Stimulated activated effector memory CD8-positive, alpha-beta T cell treated with anti-CD3 and anti-CD28 coated beads, Interleukin-12 subunit alpha, Interleukin-12 subunit beta, amount 100 ng/mL, for 72 hours (primary cell): Measurements from ENCODE around the gene LRIG1.

Experiments used
- ATAC-seq: fragments of 150-1000 bp; cut with Tn5 transposase; 2 replicates; pipeline ENCODE4 v1.10.0; 2021
- DNase-seq, 2 donors: peaks; one replicate each; pipeline ENCODE4 v3.0.0; 2021 to 2022; ENCODE audit warnings: low spot score in 2 of 2
- H3K27ac Mint-ChIP-seq: one replicate; pipeline ENCODE4 v1.8.0; 2022; ENCODE audit warnings: mild to moderate bottlenecking, mixed read lengths
- H3K36me3 Mint-ChIP-seq: one replicate; pipeline ENCODE4 v1.8.0; 2022; ENCODE audit warnings: mild to moderate bottlenecking, mixed read lengths
- H3K4me1 Mint-ChIP-seq: one replicate; pipeline ENCODE4 v1.8.0; 2022; ENCODE audit warnings: mixed read lengths
- H3K4me3 Mint-ChIP-seq: one replicate; pipeline ENCODE4 v1.8.0; 2022; ENCODE audit warnings: mild to moderate bottlenecking, mixed read lengths
- H3K9me3 Mint-ChIP-seq: one replicate; pipeline ENCODE4 v1.8.0; 2022; ENCODE audit warnings: mixed read lengths

LRIG1 gene

DNA sequence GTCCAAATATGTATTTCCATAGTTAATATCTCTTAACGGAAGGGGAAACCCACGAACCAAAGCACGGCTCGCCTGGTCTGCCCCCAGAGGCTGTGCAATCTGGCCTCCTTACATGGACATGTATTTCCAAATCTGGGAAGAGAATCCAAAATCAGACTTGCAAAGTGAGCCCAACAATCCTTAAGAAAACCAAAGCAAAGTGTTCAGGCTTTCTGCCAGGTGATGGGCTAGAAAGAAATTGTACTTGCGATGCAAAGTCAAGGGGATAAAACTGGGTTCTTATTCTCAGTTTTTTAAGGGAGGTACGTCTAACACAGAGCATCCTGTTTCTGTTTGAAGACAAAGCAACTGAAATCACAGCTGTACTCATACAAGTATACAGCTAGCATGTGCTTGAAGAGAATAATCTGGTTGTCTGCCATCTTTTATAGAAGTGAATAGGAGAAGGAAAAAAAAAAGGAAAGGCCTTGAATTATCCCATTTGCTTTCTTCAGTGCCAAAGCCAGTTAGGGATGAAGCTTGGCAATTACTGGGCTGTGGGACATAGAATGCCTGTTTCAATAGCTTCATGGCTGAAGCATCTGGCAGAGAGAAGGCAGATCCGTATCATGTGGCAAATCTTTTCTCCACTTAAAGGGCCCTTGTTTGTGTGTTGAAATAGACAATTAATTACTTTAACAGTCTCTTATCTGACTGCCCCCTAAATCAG lies 48.4 kb downstream of the LRIG1 start:
- Mint-ChIP-seq H3K27ac (no peak overlapping the region), H3K36me3 (peaks cover 42% of the 10 kb centered on the region), H3K9me3 (no peaks in the 10 kb centered on the region), H3K4me3 (no peak overlapping the region), H3K4me1 (peaks cover 15% of the 10 kb centered on the region)
- ATAC-seq (no peak), DNase-seq (no peak)

DNA sequence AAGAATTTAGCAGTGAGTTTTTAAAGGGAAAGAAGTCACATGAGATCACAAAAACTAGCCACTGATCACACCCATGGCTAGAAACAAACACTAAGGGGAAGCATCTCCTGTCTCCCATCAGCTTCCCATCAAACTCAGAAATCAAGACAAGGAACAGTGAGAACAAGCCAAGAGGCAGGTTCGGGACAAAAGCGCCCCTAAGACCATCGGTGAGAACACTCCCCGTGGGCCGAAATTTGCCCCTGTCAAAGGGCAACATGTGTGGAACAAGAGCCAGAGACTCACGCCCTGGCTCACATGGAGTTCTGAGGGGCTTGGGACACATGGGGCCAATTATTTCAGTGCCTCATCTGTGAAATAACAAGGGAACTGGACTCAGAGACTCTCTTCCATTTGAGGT lies 49.1 kb downstream of the LRIG1 start:
- H3K4me3 Mint-ChIP-seq, result no peak overlapping the region
- DNase-seq (no peak), ATAC-seq (no peak)
- H3K36me3 Mint-ChIP-seq, result peaks cover 37% of the 10 kb centered on the region
- no peaks in the 10 kb centered on the region for H3K9me3 Mint-ChIP-seq
- H3K27ac Mint-ChIP-seq, result no peak overlapping the region
- H3K4me1 Mint-ChIP-seq, result peaks cover 8% of the 10 kb centered on the region

DNA sequence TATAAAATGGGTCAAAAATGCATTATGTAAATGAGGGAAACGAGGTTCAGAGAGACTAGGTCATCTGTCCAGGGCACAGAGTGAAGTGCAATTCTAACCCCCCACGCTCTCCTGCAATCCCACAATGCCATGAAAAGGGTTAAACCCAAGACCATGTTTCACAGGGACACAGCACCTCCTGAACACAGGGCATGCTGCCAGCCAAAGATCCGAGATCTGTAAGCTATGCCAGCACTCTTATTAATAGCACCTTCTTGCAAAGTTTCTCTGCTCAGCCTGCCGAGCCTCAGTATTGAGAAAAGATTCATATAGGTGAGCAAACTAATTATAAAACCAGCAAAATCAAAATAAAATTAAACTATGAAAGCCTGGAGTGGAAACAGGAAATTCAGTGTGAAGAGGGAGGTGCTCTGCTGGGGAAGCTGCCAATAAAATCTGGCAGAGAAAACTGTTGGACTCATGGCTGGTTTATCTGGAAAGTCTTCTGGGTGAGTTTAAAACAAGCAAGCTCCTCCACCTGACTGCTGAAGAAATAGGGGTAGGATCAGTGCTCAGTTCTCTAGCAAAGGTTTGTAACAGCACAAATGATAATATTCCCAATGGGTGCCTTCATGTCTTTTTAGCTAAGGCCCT lies 50.3 kb downstream of the LRIG1 start:
- DNase-seq (no peak), ATAC-seq (no peak)
- Mint-ChIP-seq H3K4me1 (no peaks in the 10 kb centered on the region), H3K27ac (no peak overlapping the region), H3K4me3 (no peak overlapping the region), H3K9me3 (no peaks in the 10 kb centered on the region), H3K36me3 (peaks cover 31% of the 10 kb centered on the region)

DNA sequence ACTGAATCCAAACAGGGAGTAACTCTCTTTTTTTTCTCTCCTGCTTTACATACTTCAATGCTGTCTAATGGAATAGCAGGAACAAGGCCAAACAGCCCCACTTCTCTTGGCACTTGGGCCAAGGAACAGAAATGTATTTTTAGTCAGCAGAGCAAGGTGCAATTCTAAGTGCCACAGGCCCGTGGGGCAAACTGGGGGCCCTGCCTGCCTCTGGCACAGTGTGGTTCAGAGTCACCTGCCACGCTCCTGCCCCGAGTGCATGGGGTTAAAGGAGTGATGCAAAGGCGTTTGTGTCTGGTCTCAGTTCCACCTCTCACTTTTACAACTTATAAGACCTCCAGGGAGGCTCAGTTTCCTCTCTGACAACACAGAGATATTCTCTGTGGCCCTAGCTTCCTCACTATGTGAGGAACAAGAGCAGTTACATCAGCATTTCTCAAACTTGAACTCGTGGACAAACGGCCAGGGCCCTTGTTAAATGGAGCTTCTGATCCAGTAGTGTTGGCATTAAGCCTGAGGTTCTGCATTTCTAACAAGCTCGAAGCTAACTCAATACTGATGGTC lies 51.3 kb downstream of the LRIG1 start:
- Mint-ChIP-seq H3K27ac (no peak overlapping the region), H3K36me3 (peaks cover 31% of the 10 kb centered on the region), H3K4me3 (no peak overlapping the region), H3K9me3 (no peaks in the 10 kb centered on the region), H3K4me1 (no peaks in the 10 kb centered on the region)
- ATAC-seq (no peak), DNase-seq (no peak)

DNA sequence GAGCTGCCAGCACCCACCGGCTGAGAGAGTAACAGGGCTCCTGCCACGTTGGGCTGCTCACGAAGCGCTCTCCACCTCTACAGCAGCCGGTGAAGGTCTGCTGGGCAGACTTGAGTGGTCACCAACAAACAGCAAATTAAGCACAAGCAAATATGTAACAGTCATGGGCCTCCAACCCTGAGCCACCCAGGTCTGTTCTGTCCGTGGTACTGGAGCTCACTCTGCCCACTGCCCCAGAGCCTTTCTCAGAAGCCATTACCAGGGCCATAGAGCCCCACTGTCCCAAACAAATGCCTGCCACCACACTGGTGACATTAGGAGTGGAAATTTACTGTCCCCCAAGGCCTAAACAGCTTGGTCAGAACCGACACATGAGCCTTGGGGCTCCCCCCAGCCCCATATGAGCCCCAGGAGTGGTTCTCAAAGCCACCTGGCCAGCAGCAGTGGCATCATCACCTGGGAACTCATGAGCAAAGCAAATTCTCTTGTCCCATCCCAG lies 56.6 kb downstream of the LRIG1 start:
- H3K27ac Mint-ChIP-seq, result peak overlapping the region; percentile 76
- ATAC-seq (no peak), DNase-seq (no peak)
- no peaks in the 10 kb centered on the region for H3K9me3 Mint-ChIP-seq
- H3K4me1 Mint-ChIP-seq, result peaks cover 21% of the 10 kb centered on the region
- peaks cover 23% of the 10 kb centered on the region for H3K36me3 Mint-ChIP-seq
- no peak overlapping the region for H3K4me3 Mint-ChIP-seq

DNA sequence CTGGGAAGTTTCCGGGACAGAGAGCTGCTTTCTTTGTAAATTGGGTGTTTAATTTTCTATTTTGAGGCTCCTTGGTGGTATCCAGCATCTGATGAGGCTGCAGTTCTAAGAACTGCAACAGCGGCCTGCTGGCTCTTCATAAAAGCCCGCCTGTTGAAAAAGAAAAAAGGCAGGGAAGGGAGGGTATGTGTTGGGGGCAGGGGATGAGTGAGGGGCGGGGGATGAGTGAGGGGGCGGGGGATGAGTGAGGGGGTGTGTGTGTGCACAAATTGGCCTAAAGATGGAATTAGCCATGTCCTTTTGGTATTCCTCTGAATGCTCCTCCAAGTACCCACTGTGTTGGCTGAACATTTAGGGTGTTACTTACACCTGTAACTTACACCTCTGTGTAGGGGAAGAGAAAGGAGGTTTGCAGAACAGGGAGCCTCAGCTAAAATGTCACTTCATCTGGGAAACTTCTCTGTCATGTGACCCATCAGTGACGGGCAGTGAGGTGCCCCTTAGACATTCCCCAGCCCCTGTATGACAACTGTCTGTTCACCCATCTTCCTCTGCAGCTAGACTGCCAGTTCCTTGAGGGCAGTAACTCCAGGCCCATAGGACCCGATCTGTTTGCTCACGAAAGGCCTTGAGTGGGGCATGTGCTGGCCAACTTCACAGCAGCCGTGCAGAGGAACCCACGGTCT lies 57.6 kb downstream of the LRIG1 start:
- Mint-ChIP-seq H3K36me3 (peaks cover 15% of the 10 kb centered on the region), H3K9me3 (no peaks in the 10 kb centered on the region), H3K4me3 (no peak overlapping the region), H3K27ac (peak overlapping the region; percentile 76), H3K4me1 (peaks cover 21% of the 10 kb centered on the region)
- no peak for DNase-seq
- no peak for ATAC-seq

DNA sequence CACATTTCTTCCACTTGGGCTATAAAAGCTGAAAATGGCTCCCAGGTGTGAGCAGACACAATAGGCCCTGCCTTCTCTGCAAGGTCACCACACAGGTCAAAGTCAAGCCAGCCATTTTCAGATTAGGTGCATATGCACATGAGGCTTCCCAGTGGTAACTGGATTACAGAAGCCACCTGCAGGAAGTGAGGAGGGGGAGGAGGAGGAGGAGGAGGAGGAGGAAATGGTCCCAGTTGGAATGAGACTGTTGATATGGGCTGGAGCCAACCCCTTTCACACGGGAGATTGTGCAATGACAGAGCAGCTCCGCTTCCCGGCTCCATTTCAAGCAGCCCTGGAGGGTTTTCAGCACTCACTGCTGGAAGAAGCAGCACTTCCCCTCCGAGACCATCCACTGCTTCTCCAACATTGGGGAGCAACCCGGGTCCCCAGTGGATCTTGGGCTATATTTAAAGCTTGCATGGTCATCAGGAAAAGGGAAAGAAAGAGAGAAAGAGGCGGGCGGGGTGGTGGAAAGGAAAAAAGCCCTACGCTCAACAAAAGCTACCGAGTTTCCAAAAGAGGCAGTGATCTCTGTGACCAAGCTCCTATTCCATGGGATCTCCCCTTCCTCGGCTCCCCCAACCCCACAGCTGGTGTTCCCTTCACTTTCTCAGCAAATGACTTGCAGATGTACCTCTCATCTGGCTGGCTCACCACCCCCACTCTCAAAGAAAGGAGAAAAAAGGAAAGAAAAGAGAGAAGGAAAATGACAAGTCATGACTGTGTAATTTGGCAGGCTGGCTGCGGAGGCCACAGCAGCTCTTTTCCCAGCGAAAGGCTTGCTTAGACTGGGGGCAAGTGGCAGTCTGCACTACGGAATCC lies 58.3 kb downstream of the LRIG1 start:
- no peak for DNase-seq

DNA sequence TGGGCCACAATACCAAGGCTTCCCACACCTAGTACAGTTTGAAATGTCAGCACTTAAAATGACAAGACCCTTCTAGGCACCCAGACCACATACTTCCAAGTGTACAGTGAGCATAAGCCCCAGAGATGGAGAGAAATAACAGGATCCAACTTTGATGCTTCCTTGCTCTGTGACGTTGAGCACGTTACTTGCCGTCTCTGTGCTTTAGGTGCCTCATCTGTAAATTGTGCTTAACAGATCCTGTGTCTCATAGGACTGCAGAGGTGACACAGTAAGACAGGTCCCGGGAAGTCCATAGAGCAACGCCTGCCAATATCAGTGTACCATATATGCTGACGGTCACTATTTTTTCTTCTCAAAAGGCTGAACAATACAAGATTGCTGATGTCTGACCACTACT lies 59.1 kb downstream of the LRIG1 start:
- Mint-ChIP-seq H3K4me1 (peaks cover 31% of the 10 kb centered on the region), H3K27ac (peak overlapping the region; percentile 63), H3K36me3 (peaks cover 6% of the 10 kb centered on the region), H3K4me3 (no peak overlapping the region), H3K9me3 (no peaks in the 10 kb centered on the region)
- ATAC-seq, result no peak
- no peak for DNase-seq

More for the DNA sequence above, 58.3 kb downstream of the LRIG1 start:
- peaks cover 8% of the 10 kb centered on the region for H3K36me3 Mint-ChIP-seq
- no peaks in the 10 kb centered on the region for H3K9me3 Mint-ChIP-seq
- ATAC-seq, result no peak
- no peak overlapping the region for H3K4me3 Mint-ChIP-seq
- H3K4me1 Mint-ChIP-seq, result peaks cover 24% of the 10 kb centered on the region
- H3K27ac Mint-ChIP-seq, result peak overlapping the region; percentile 34

DNA sequence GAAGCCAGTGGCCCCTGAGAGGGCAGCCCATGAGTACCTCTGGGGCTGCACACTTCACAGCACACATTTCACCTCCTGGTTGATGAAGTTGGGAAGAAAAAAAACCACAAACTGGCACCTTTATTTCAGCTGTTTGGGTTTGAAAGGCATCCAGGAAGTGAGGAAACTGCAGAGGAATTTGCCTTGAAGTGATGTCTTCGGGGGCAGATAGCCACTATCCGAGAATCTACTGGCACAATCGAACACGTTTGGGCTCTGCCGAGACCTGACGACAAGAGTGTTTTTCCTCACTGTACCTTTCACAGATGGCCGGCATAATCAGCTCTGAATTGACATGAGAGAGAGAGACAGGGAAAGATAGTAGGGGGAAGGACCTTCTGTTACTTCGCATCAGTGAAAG lies 59.7 kb downstream of the LRIG1 start:
- no peak for DNase-seq
- no peak for ATAC-seq
- Mint-ChIP-seq H3K9me3 (no peaks in the 10 kb centered on the region), H3K36me3 (peaks cover 6% of the 10 kb centered on the region), H3K27ac (peak overlapping the region; percentile 63), H3K4me3 (no peak overlapping the region), H3K4me1 (peaks cover 37% of the 10 kb centered on the region)

DNA sequence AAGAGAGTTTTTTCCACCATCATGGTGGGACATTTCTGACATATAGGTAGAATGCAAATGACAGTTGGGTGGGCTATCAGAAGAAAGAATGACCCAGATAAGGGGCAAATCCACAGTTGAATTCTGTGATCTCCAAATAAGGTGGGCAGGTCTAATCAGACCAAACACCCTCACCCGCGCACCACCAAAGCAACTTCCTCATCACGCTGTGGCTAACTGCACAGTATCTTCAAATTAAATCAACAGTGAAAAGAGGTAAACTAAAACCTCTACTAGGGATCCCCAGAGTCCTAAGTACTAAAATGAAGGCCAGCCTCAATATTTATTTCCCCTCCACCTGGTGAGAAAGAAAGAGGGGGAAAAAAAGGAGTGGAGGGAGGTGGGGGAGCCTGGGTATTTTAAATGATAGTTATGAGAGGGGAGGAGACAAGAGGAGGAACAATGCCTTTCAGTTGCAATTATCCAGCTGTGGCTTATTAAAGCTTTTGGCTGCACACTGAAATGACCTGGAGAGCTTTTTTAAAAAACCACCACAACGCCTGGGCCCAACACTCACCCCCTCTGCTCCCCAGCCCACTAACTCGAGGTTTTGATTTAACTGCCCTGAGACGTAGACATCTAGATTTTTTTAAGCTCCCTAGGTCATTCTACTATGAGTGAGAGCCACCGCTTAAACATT lies 61.0 kb downstream of the LRIG1 start:
- H3K4me1 Mint-ChIP-seq, result peaks cover 39% of the 10 kb centered on the region
- DNase-seq (no peak), ATAC-seq (peak; percentile 44)
- no peak overlapping the region for H3K4me3 Mint-ChIP-seq
- H3K27ac Mint-ChIP-seq, result peak overlapping the region; percentile 63
- peaks cover 6% of the 10 kb centered on the region for H3K36me3 Mint-ChIP-seq
- H3K9me3 Mint-ChIP-seq, result no peaks in the 10 kb centered on the region

DNA sequence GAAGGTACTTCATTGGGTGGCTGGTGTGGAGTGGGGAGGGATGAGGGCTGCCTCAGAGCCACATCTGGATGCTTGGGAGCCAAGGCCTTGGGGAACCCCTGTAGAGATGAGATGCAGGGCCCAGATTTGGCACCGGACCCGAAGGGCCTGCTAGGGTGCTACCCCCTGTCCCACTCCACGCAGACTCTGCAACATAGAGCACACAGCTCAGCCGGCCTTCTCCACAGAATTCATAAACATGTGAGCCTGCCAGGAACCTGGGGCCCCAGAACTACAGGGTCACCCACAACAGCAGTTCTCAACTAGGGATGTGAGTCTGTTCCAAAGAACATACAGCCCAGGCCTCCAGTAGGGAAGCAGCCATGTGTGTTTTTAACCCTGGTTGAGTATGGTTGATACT lies 62.8 kb downstream of the LRIG1 start:
- no peak overlapping the region for H3K4me3 Mint-ChIP-seq
- DNase-seq (no peak), ATAC-seq (no peak)
- H3K4me1 Mint-ChIP-seq, result peaks cover 51% of the 10 kb centered on the region
- no peak overlapping the region for H3K27ac Mint-ChIP-seq
- H3K36me3 Mint-ChIP-seq, result no peaks in the 10 kb centered on the region
- no peaks in the 10 kb centered on the region for H3K9me3 Mint-ChIP-seq

DNA sequence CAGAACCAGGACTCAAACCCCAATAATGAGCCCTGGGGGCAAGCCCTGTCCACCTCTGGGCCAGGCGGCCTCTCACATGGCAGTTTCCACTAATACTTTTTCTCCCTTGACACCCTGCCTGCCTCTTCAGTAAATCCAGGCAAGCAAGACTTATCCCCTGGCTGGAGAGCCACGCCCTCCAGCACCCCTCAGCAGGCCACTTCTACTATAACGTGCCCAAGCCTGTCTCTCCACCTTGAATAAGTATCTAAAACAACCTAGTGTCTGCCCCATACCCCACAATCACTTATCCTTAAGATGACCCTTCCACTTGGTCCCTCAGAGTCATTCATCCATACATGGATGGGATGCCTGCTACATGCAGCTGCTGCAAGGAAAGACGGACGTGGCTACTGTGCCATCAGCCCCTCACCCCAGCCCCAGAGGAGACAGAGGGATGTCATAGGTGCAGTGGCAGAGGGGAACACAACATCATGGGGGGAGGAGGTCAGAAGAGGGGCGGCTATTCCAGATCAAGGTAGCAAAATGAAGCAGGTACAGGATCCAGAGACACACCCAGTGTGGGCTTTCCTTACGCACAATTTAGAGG lies 63.4 kb downstream of the LRIG1 start:
- H3K9me3 Mint-ChIP-seq, result no peaks in the 10 kb centered on the region
- H3K4me1 Mint-ChIP-seq, result peaks cover 51% of the 10 kb centered on the region
- DNase-seq (no peak), ATAC-seq (no peak)
- H3K4me3 Mint-ChIP-seq, result no peak overlapping the region
- peak overlapping the region; percentile 2 for H3K27ac Mint-ChIP-seq
- no peaks in the 10 kb centered on the region for H3K36me3 Mint-ChIP-seq

DNA sequence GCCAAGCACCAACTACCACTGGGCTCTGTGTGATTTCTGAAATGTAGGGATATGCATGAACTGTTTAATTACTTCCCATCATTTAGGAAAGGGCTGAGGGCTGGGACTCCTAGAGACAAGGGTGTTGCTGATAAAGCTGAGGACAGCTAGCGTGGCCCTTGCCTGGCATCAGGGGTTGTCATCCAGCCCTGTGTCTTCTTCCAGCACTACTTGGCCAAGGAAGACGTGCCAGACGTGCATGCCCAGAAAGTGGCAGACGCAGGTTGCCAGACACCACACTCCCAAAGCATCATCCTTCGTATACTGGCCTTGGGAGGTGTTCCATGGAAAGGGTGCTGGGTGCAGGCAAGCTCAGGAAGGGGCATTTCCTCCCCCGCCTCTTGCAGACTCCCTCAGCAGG lies 64.8 kb downstream of the LRIG1 start:
- ATAC-seq, result no peak
- peaks cover 52% of the 10 kb centered on the region for H3K4me1 Mint-ChIP-seq
- H3K4me3 Mint-ChIP-seq, result no peak overlapping the region

DNA sequence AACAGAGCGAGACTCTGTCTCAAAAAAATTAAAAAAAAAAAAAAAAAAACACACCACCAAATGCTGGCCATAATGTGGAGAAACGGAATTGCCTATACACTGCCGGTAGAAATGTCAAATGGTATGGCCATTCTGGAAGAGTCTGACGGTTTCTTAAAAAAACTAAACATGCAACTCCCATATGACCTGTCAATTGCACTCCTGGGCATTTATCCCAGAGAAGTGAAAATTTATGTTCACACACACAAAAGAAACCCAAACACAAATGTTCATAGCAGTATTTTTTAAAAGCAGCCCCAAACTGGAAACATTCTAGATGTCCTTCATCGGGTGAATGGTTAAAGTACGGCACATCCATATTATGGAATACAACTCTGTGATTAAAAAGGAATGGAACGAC lies 66.1 kb downstream of the LRIG1 start:
- Mint-ChIP-seq H3K36me3 (no peaks in the 10 kb centered on the region), H3K4me3 (no peak overlapping the region), H3K27ac (no peak overlapping the region), H3K4me1 (peaks cover 40% of the 10 kb centered on the region), H3K9me3 (no peaks in the 10 kb centered on the region)
- DNase-seq (no peak), ATAC-seq (no peak)

More for the DNA sequence above, 64.8 kb downstream of the LRIG1 start:
- no peaks in the 10 kb centered on the region for H3K36me3 Mint-ChIP-seq
- no peaks in the 10 kb centered on the region for H3K9me3 Mint-ChIP-seq
- DNase-seq, result no peak
- no peak overlapping the region for H3K27ac Mint-ChIP-seq
